OCI-M2 (cell line): Measurements from ENCODE around the gene CASZ1.

Experiments
- DNase-seq: peaks from one replicate; lab custom pipeline; 2025; ENCODE audit not compliant: unreplicated experiment; lab: John Stamatoyannopoulos, UW

The CASZ1 gene

GRCh38 chr1:10688409-10688786, 108.0 kb downstream of the CASZ1 start:
- no peak for DNase-seq

- DNase-seq = no peak
Measured at GRCh38 chr1:10687782-10688408, 108.6 kb downstream of the CASZ1 start.

GRCh38 chr1:10687251-10687651, 109.2 kb downstream of the CASZ1 start:
- DNase-seq = no peak

GRCh38 chr1:10686404-10687040, 109.9 kb downstream of the CASZ1 start:
- no peak for DNase-seq

- no peak for DNase-seq
Measured at GRCh38 chr1:10685808-10686403, 110.5 kb downstream of the CASZ1 start.

- DNase-seq = no peak
Measured at GRCh38 chr1:10685196-10685807, 111.1 kb downstream of the CASZ1 start.

- DNase-seq = no peak
Measured at GRCh38 chr1:10684221-10684620, 112.2 kb downstream of the CASZ1 start.

- no peak for DNase-seq
Measured at GRCh38 chr1:10682449-10683309, 113.8 kb downstream of the CASZ1 start.

- no peak for DNase-seq
Measured at GRCh38 chr1:10682108-10682445, 114.4 kb downstream of the CASZ1 start.

GRCh38 chr1:10681296-10682107, 114.9 kb downstream of the CASZ1 start:
- no peak for DNase-seq

- DNase-seq = no peak
Measured at GRCh38 chr1:10680487-10680886, 116.0 kb downstream of the CASZ1 start.

- no peak for DNase-seq
Measured at GRCh38 chr1:10679496-10680220, 116.8 kb downstream of the CASZ1 start.

GRCh38 chr1:10678852-10679251, 117.6 kb downstream of the CASZ1 start:
- DNase-seq = no peak

- DNase-seq = no peak
Measured at GRCh38 chr1:10678402-10678801, 118.0 kb downstream of the CASZ1 start.

- no peak for DNase-seq
Measured at GRCh38 chr1:10677491-10678391, 118.7 kb downstream of the CASZ1 start.

GRCh38 chr1:10676963-10677362, 119.5 kb downstream of the CASZ1 start:
- DNase-seq = no peak

- no peak for DNase-seq
Measured at GRCh38 chr1:10675813-10676212, 120.6 kb downstream of the CASZ1 start.

GRCh38 chr1:10674700-10675609, 121.5 kb downstream of the CASZ1 start:
- no peak for DNase-seq
